ENCODE measurements around the gene DPM3. TPM values are rescaled to one million over a fixed set of nuclear protein-coding genes. Genes with fewer than 3 reads are reported as not detected.
A peak's percentile ranks its signal among the peaks of the same experiment; 100 is the strongest.

Gene DPM3
- total and polyA plus RNA-seq, 7 donors: 29.2 to 220 (median 143) TPM

DNA sequence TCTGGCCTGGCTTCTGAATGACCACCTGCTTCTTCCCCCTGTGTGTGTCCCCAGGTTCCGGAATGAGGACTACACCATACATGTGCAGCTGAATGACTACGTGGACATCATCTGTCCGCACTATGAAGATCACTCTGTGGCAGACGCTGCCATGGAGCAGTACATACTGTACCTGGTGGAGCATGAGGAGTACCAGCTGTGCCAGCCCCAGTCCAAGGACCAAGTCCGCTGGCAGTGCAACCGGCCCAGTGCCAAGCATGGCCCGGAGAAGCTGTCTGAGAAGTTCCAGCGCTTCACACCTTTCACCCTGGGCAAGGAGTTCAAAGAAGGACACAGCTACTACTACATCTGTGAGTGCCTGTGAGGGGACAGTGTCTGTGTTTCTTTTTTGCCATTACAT is 9.0 kb downstream of the DPM3 start:
- WGBS, 2 donors: 48 to 81% methylated on average over 8 of the region's 8 CpGs
- H3K4me3 ChIP-seq: no peak overlapping the region
- no peaks in the 10 kb centered on the region for H3K9me3 ChIP-seq
- TF ChIP-seq, protein P1, sequence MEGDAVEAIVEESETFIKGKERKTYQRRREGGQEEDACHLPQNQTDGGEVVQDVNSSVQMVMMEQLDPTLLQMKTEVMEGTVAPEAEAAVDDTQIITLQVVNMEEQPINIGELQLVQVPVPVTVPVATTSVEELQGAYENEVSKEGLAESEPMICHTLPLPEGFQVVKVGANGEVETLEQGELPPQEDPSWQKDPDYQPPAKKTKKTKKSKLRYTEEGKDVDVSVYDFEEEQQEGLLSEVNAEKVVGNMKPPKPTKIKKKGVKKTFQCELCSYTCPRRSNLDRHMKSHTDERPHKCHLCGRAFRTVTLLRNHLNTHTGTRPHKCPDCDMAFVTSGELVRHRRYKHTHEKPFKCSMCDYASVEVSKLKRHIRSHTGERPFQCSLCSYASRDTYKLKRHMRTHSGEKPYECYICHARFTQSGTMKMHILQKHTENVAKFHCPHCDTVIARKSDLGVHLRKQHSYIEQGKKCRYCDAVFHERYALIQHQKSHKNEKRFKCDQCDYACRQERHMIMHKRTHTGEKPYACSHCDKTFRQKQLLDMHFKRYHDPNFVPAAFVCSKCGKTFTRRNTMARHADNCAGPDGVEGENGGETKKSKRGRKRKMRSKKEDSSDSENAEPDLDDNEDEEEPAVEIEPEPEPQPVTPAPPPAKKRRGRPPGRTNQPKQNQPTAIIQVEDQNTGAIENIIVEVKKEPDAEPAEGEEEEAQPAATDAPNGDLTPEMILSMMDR (IDR thresholded peaks at IDR 0.05): no peak
- TF ChIP-seq EP300 (IDR thresholded peaks at IDR 0.05) (peak in 2 of 4 donors; percentile 66 to 86), POLR2AphosphoS5 (IDR thresholded peaks at IDR 0.05) (peak in 2 of 4 donors; percentile 27 to 71)
- peak overlapping the region; percentile 87 to 99 (median 98) for H3K27ac ChIP-seq
- DNase-seq: peak; percentile 70
- peaks cover 0 to 64% (median 52%) of the 10 kb centered on the region in 4 donors for H3K4me1 ChIP-seq
- no peaks in the 10 kb centered on the region for H3K27me3 ChIP-seq
- intact Hi-C loops (cut with DNase I): no loop called here
- peaks cover 16 to 35% (median 19%) of the 10 kb centered on the region in 4 donors for H3K36me3 ChIP-seq

DNA sequence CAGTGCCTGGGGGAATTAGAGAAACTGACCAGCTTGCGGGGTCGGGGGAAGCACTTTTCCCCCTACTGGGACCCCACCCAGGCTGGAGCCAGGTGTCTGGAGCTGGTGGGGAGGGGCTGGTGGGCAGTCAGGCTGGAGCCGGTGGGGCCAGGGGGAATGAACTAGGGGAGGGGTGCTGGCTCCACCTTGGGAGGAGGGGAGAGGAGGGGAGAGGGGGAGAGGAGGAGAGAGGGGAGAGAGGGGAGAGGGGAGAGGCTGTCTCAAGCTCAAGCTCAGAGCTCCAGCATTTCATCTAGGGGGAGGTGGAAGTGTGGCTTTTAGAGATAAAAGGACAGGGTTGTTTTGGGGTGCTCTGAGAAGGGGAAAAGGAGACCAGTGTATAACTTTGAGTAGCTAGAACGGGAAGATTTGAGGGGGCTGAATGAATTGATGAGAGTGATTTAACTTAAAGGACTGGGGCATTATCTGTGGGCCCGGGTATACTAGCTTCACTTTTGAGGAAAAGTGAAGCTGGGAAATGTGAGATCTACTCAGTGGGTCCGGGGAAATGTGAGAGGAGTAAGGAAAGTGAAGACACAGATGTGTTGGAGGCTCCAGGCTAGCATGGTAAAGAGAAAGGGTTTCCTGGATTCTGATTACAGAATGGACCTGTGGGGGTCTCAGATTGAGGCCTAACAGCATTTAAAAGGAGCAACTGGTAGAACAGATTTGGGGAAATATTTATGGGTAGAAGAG is 9.9 kb downstream of the DPM3 start:
- Histone ChIP-seq H3K9me3 (no peaks in the 10 kb centered on the region), H3K36me3 (peaks cover 16 to 35% (median 19%) of the 10 kb centered on the region in 4 donors), H3K4me3 (peak overlapping the region; percentile 62 to 65 (median 64)), H3K27ac (peak overlapping the region; percentile 87 to 99 (median 98)), H3K4me1 (peaks cover 0 to 73% (median 58%) of the 10 kb centered on the region in 4 donors), H3K27me3 (no peaks in the 10 kb centered on the region)
- TF ChIP-seq POLR2A (IDR thresholded peaks at IDR 0.05): no peak
- TF ChIP-seq EP300 (IDR thresholded peaks at IDR 0.05): no peak
- TF ChIP-seq POLR2AphosphoS5 (IDR thresholded peaks at IDR 0.05): no peak
- TF ChIP-seq, protein P1 (IDR thresholded peaks at IDR 0.05): no peak
- no peak for DNase-seq
- WGBS, 2 donors: 14 to 22% methylated on average over 6 of the region's 6 CpGs
- intact Hi-C loops (cut with DNase I): no loop called here

DNA sequence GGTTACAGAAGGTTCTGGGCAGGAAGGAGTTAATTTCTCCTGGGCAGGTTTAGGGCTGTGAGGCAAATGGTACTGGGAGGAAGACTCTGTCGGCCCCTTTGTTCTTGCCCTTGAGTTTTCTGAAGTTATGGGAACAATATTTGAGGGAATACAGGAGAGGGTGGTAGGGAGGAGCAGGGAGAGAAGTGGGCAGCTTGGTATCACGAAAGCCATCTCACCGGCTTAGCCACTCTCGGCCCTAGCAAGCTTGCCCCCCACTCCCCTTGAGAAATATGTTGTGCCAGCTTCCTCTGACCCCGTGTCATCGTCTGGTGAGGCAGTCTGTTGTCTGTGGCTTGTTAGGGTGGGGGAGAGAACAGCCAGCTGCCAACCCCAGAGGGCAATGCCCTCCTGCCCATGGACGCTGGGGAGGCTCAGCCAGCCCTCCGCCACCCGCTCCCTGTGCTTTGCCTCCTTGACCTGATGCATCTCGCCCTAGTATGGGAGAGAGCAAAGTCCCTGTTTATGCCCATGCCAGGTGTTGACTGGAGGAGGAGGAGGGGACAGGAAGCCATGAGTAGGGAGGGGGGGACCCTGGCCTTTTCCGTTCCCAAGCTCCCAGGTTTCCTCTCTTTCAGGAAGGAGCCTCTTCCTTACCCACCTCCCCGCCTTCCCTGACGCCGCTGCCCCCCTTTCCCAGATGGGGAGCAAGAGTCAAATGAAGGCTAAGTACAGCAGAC is 11.4 kb downstream of the DPM3 start:
- Histone ChIP-seq H3K27ac (peak overlapping the region; percentile 87 to 99 (median 98)), H3K27me3 (no peaks in the 10 kb centered on the region), H3K4me3 (peak overlapping the region; percentile 62 to 65 (median 64)), H3K4me1 (peaks cover 0 to 61% (median 47%) of the 10 kb centered on the region in 4 donors), H3K36me3 (peaks cover 12 to 28% (median 14%) of the 10 kb centered on the region in 4 donors), H3K9me3 (no peaks in the 10 kb centered on the region)
- peak; percentile 69 for DNase-seq
- intact Hi-C loops (cut with DNase I): loop anchor here (5.0 kb wide), 1 partner anchor 38 kb away; no protein-coding TSS in a partner anchor
- WGBS, 2 donors: 4 to 13% methylated on average over 14 of the region's 14 CpGs
- TF ChIP-seq, protein P1 (IDR thresholded peaks at IDR 0.05): no peak
- TF ChIP-seq POLR2A (IDR thresholded peaks at IDR 0.05) (peak in 1 of 2 donors; percentile 54), POLR2AphosphoS5 (IDR thresholded peaks at IDR 0.05) (peak in 1 of 4 donors; percentile 65), EP300 (IDR thresholded peaks at IDR 0.05) (no peak)

DNA sequence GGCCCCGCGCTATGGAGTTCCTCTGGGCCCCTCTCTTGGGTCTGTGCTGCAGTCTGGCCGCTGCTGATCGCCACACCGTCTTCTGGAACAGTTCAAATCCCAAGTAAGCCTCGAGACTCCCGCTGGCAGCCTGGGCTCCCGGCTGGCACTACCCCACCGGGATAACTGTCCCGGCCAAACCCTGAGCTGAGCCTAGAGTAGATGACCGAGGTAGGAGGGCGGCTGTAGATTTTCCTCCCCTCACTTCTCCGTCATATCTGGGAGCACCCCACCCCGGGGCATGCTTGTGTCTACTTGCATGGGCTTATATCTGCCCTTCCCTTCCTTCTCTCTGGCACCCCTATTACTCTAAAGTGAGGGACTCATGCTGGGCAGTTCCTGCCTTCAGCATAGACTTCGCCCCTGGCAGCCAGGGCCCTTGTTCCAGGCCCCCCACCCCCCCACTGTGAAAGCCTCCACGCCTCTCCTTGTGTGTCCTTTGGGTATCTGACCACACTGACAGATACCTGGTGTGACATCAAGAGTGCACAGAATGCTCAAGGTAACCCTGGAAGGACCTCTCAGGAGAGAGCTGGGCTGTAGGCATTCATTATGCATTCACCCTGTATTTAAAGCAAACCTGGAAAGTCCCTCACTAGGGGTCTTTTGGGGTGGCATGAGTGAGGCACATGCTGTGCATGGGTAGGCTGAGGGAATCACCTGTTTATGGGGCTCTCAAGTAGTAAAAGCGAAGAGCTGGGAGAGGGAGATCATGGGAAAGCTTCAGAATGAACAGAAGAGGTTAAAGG is 12.2 kb downstream of the DPM3 start:
- no peak for DNase-seq
- H3K4me3 ChIP-seq: peak overlapping the region; percentile 62 to 65 (median 64)
- peaks cover 6 to 20% (median 7%) of the 10 kb centered on the region in 4 donors for H3K36me3 ChIP-seq
- peak overlapping the region; percentile 87 to 99 (median 98) for H3K27ac ChIP-seq
- no peak for TF ChIP-seq POLR2AphosphoS5 (IDR thresholded peaks at IDR 0.05)
- TF ChIP-seq, protein P1 (IDR thresholded peaks at IDR 0.05): no peak
- TF ChIP-seq POLR2A (IDR thresholded peaks at IDR 0.05): no peak
- TF ChIP-seq EP300 (IDR thresholded peaks at IDR 0.05): no peak
- intact Hi-C loops (cut with DNase I): loop anchor here (2.0 to 5.0 kb wide), 2 partner anchors 37 to 39 kb away; no protein-coding TSS in a partner anchor
- H3K27me3 ChIP-seq: no peaks in the 10 kb centered on the region
- no peaks in the 10 kb centered on the region for H3K9me3 ChIP-seq
- 1 to 3% methylated on average over 17 of the region's 17 CpGs for WGBS, 2 donors
- H3K4me1 ChIP-seq: peaks cover 0 to 61% (median 47%) of the 10 kb centered on the region in 4 donors
